ENCODE measurements around the gene ALDH2. TPM values are rescaled to one million over a fixed set of nuclear protein-coding genes. Genes with fewer than 3 reads are reported as not detected.

ALDH2 gene
- total and polyA plus RNA-seq, 2 experiments from 2014 or later: 21.7 to 38.5 TPM

DNA sequence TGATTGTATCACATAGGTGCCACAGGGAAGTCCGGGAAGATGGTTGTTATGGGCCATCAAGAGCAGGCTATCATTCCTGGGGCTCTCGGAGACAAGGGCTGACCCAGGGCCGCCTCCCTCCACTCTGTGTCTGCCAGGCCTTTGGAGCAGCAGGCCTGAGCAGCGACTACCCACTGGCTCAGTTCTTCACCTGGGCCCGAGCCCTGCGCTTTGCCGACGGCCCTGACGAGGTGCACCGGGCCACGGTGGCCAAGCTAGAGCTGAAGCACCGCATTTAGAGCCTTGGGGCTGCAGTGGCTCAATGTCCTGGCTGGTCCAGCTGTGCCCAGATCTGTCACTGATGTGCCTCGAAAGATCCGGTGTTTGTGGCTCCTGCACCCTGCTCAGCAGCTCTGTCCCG, 10.5 kb upstream of the ALDH2 start:
- DNase-seq: no peak
- Histone ChIP-seq H3K4me2 (ENCODE audit: unreplicated experiment) (no peak overlapping the region), H3K4me3 (no peak overlapping the region), H3K27me3 (replicated peaks; ENCODE audit: insufficient read depth) (no peaks in the 10 kb centered on the region), H4K20me1 (ENCODE audit: insufficient read depth) (no peaks in the 10 kb centered on the region), H3K4me1 (ENCODE audit: insufficient read depth) (no peaks in the 10 kb centered on the region), H3K27ac (no peak overlapping the region), H2AFZ (no peak overlapping the region), H3K9ac (no peak overlapping the region), H3K9me2 (ENCODE audit: insufficient read depth) (no peaks in the 10 kb centered on the region), H3K79me2 (ENCODE audit: insufficient read depth) (no peaks in the 10 kb centered on the region), H3K9me3 (ENCODE audit: low read depth) (no peaks in the 10 kb centered on the region), H3F3A (ENCODE audit: insufficient read depth) (no peaks in the 10 kb centered on the region), H3K36me3 (ENCODE audit: low read depth) (no peaks in the 10 kb centered on the region)
- no peak for TF ChIP-seq EZH2phosphoT487 (IDR thresholded peaks at IDR 0.05; ENCODE audit: insufficient read depth, low read depth)
- 96 to 97% methylated on average over 15 of the region's 15 CpGs for WGBS, 2 experiments (ENCODE audit: low coverage in 1 of 2, low lambda C conversion rate in 2 of 2, missing lambda C conversion rate in 2 of 2)
- in situ Hi-C loops (cut with MboI): loop anchor here (5.0 kb wide), 1 partner anchor 66 kb away; no protein-coding TSS in a partner anchor

DNA sequence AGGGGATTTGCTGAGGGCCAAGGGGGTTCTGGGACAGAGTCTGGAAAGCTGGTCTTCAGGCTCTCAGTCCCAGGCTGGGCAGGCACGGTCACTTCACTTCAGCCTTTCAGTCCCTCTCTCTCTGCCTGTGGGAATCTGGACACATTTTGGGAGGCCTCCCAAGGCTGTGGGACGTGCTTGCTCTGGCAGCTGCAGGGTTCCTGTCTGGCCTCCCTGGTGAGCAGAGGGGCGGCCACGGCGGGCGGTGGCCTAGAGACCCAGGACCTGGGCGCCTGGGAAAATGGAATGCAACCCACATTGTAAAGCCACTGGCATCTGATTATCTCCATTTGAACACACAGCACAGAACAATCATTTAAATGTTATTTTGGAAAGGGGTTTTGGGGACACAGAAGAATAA, 10.1 kb upstream of the ALDH2 start:
- no peaks in the 10 kb centered on the region for H3K79me2 ChIP-seq (ENCODE audit: insufficient read depth)
- H3F3A ChIP-seq (ENCODE audit: insufficient read depth): no peaks in the 10 kb centered on the region
- H3K4me2 ChIP-seq (ENCODE audit: unreplicated experiment): no peak overlapping the region
- no peaks in the 10 kb centered on the region for H3K36me3 ChIP-seq (ENCODE audit: low read depth)
- no peaks in the 10 kb centered on the region for H3K9me3 ChIP-seq (ENCODE audit: low read depth)
- H2AFZ ChIP-seq: no peak overlapping the region
- no peaks in the 10 kb centered on the region for H3K4me1 ChIP-seq (ENCODE audit: insufficient read depth)
- no peak overlapping the region for H3K4me3 ChIP-seq
- H3K27me3 ChIP-seq (replicated peaks; ENCODE audit: insufficient read depth): no peaks in the 10 kb centered on the region
- no peak overlapping the region for H3K9ac ChIP-seq
- H3K9me2 ChIP-seq (ENCODE audit: insufficient read depth): no peaks in the 10 kb centered on the region
- TF ChIP-seq EZH2phosphoT487 (IDR thresholded peaks at IDR 0.05; ENCODE audit: insufficient read depth, low read depth): no peak
- no peak for TF ChIP-seq EZH2 (IDR thresholded peaks at IDR 0.05; ENCODE audit: insufficient read depth, poor library complexity, severe bottlenecking)
- no peak for DNase-seq
- WGBS, 2 experiments (ENCODE audit: low coverage in 1 of 2, low lambda C conversion rate in 2 of 2, missing lambda C conversion rate in 2 of 2): 87 to 91% methylated on average over 7 of the region's 7 CpGs
- no peak overlapping the region for H3K27ac ChIP-seq
- in situ Hi-C loops (cut with MboI): loop anchor here (5.0 kb wide), 1 partner anchor 66 kb away; no protein-coding TSS in a partner anchor
- no peaks in the 10 kb centered on the region for H4K20me1 ChIP-seq (ENCODE audit: insufficient read depth)

- no peak for TF ChIP-seq EZH2 (IDR thresholded peaks at IDR 0.05; ENCODE audit: insufficient read depth, poor library complexity, severe bottlenecking)
- TF ChIP-seq EZH2phosphoT487 (IDR thresholded peaks at IDR 0.05; ENCODE audit: insufficient read depth, low read depth): no peak
- no peak for DNase-seq
- H3K4me1 ChIP-seq (ENCODE audit: insufficient read depth): no peaks in the 10 kb centered on the region
- in situ Hi-C loops (cut with MboI): loop anchor here (5.0 kb wide), 1 partner anchor 65 kb away; no protein-coding TSS in a partner anchor
- WGBS, 2 experiments (ENCODE audit: low coverage in 1 of 2, low lambda C conversion rate in 2 of 2, missing lambda C conversion rate in 2 of 2): 78 to 82% methylated on average over 15 of the region's 15 CpGs
- no peak overlapping the region for H3K4me2 ChIP-seq (ENCODE audit: unreplicated experiment)
- H2AFZ ChIP-seq: no peak overlapping the region
- H3K36me3 ChIP-seq (ENCODE audit: low read depth): no peaks in the 10 kb centered on the region
- no peaks in the 10 kb centered on the region for H4K20me1 ChIP-seq (ENCODE audit: insufficient read depth)
- H3K79me2 ChIP-seq (ENCODE audit: insufficient read depth): no peaks in the 10 kb centered on the region
- no peaks in the 10 kb centered on the region for H3K27me3 ChIP-seq (replicated peaks; ENCODE audit: insufficient read depth)
- no peak overlapping the region for H3K27ac ChIP-seq
- no peaks in the 10 kb centered on the region for H3F3A ChIP-seq (ENCODE audit: insufficient read depth)
- H3K9me3 ChIP-seq (ENCODE audit: low read depth): no peaks in the 10 kb centered on the region
- H3K9me2 ChIP-seq (ENCODE audit: insufficient read depth): no peaks in the 10 kb centered on the region
- no peak overlapping the region for H3K9ac ChIP-seq
- no peak overlapping the region for H3K4me3 ChIP-seq
These were observed 9.2 kb upstream of the ALDH2 start for GRCh38 chr12:111757361-111758119.

- H3K4me1 ChIP-seq (ENCODE audit: insufficient read depth): no peaks in the 10 kb centered on the region
- no peak overlapping the region for H2AFZ ChIP-seq
- WGBS, 2 experiments (ENCODE audit: low coverage in 1 of 2, low lambda C conversion rate in 2 of 2, missing lambda C conversion rate in 2 of 2): 55 to 69% methylated on average over 9 of the region's 9 CpGs
- no peak for DNase-seq
- H4K20me1 ChIP-seq (ENCODE audit: insufficient read depth): no peaks in the 10 kb centered on the region
- H3F3A ChIP-seq (ENCODE audit: insufficient read depth): no peaks in the 10 kb centered on the region
- no peaks in the 10 kb centered on the region for H3K9me2 ChIP-seq (ENCODE audit: insufficient read depth)
- in situ Hi-C loops (cut with MboI): loop anchor here (5.0 kb wide), 1 partner anchor 64 kb away; no protein-coding TSS in a partner anchor
- H3K4me2 ChIP-seq (ENCODE audit: unreplicated experiment): no peak overlapping the region
- no peak for TF ChIP-seq EZH2 (IDR thresholded peaks at IDR 0.05; ENCODE audit: insufficient read depth, poor library complexity, severe bottlenecking)
- no peak for TF ChIP-seq EZH2phosphoT487 (IDR thresholded peaks at IDR 0.05; ENCODE audit: insufficient read depth, low read depth)
- H3K27ac ChIP-seq: no peak overlapping the region
- H3K36me3 ChIP-seq (ENCODE audit: low read depth): no peaks in the 10 kb centered on the region
- no peaks in the 10 kb centered on the region for H3K27me3 ChIP-seq (replicated peaks; ENCODE audit: insufficient read depth)
- no peak overlapping the region for H3K9ac ChIP-seq
- H3K79me2 ChIP-seq (ENCODE audit: insufficient read depth): no peaks in the 10 kb centered on the region
- H3K4me3 ChIP-seq: no peak overlapping the region
- H3K9me3 ChIP-seq (ENCODE audit: low read depth): no peaks in the 10 kb centered on the region
These were observed 8.6 kb upstream of the ALDH2 start for GRCh38 chr12:111758120-111758561.

Measured in GM23248 (cell line).